ENCODE data around the gene OAF. TPM values are rescaled to one million over a fixed set of nuclear protein-coding genes. Genes with fewer than 3 reads are reported as not detected.
A peak's percentile ranks its signal among the peaks of the same experiment; 100 is the strongest.

OAF gene
- polyA plus RNA-seq, 1 experiment, result 47.5 TPM

GRCh38 chr11:120180551-120181232 lies 30.1 kb upstream of the OAF start:
- CTCF ChIA-PET, result interaction anchor here (0.8 to 8.2 kb wide), 13 partner anchors 10 to 807 kb away, joined by 3 to 71 read pairs (median 6); partner anchors contain the start of gene ARHGEF12
- no peak overlapping the region for H3K4me3 ChIP-seq (ENCODE audit: low read depth, low read length)
- peak; percentile 39 for TF ChIP-seq CTCF (IDR thresholded peaks at IDR 0.05; ENCODE audit: insufficient read depth, low read depth, low read length)

GRCh38 chr11:120181376-120181975 lies 29.4 kb upstream of the OAF start:
- POLR2A ChIA-PET, result no interaction called here
- H3K27me3 ChIP-seq (ENCODE audit: control insufficient read depth, insufficient read depth, low read length), result peaks cover 2% of the 10 kb centered on the region
- no peak for DNase-seq (ENCODE audit: low read depth)
- H3K36me3 ChIP-seq (ENCODE audit: control insufficient read depth, insufficient read depth, low read length), result no peaks in the 10 kb centered on the region
- TF ChIP-seq CTCF (IDR thresholded peaks at IDR 0.05; ENCODE audit: insufficient read depth, low read depth, low read length), result no peak
- no peak overlapping the region for H3K4me3 ChIP-seq (ENCODE audit: low read depth, low read length)
- CTCF ChIA-PET, result interaction anchor here (0.8 to 8.2 kb wide), 12 partner anchors 10 to 808 kb away, joined by 3 to 71 read pairs (median 5); no protein-coding TSS in a partner anchor

More at GRCh38 chr11:120180551-120181232, 30.1 kb upstream of the OAF start:
- peaks cover 2% of the 10 kb centered on the region for H3K27me3 ChIP-seq (ENCODE audit: control insufficient read depth, insufficient read depth, low read length)
- DNase-seq (ENCODE audit: low read depth), result no peak
- POLR2A ChIA-PET, result no interaction called here
- no peaks in the 10 kb centered on the region for H3K36me3 ChIP-seq (ENCODE audit: control insufficient read depth, insufficient read depth, low read length)

GRCh38 chr11:120182372-120182771 lies 28.5 kb upstream of the OAF start:
- CTCF ChIA-PET, result interaction anchor here (1.1 to 8.2 kb wide), 5 partner anchors 9 to 119 kb away, joined by 3 to 71 read pairs (median 8); no protein-coding TSS in a partner anchor

GRCh38 chr11:120182790-120183491 lies 27.9 kb upstream of the OAF start:
- Histone ChIP-seq H3K36me3 (ENCODE audit: control insufficient read depth, insufficient read depth, low read length) (no peaks in the 10 kb centered on the region), H3K27me3 (ENCODE audit: control insufficient read depth, insufficient read depth, low read length) (peaks cover 2% of the 10 kb centered on the region), H3K4me3 (ENCODE audit: low read depth, low read length) (no peak overlapping the region)
- peak; percentile 44; the same call in 1 of the 2 replicates for TF ChIP-seq CTCF (IDR thresholded peaks at IDR 0.05; ENCODE audit: insufficient read depth, low read depth, low read length)
- CTCF ChIA-PET, result interaction anchor here (0.6 to 8.2 kb wide), 5 partner anchors 12 to 119 kb away, joined by 3 to 71 read pairs (median 3); no protein-coding TSS in a partner anchor
- POLR2A ChIA-PET, result no interaction called here
- DNase-seq (ENCODE audit: low read depth), result no peak

More at GRCh38 chr11:120182372-120182771, 28.5 kb upstream of the OAF start:
- no peak for TF ChIP-seq CTCF (IDR thresholded peaks at IDR 0.05; ENCODE audit: insufficient read depth, low read depth, low read length)
- no peak for DNase-seq (ENCODE audit: low read depth)
- POLR2A ChIA-PET, result no interaction called here
- H3K36me3 ChIP-seq (ENCODE audit: control insufficient read depth, insufficient read depth, low read length), result no peaks in the 10 kb centered on the region
- H3K4me3 ChIP-seq (ENCODE audit: low read depth, low read length), result no peak overlapping the region
- H3K27me3 ChIP-seq (ENCODE audit: control insufficient read depth, insufficient read depth, low read length), result peaks cover 2% of the 10 kb centered on the region

- ChIA-PET CTCF (interaction anchor here (0.6 to 8.2 kb wide), 4 partner anchors 13 to 118 kb away, joined by 3 to 71 read pairs (median 33); no protein-coding TSS in a partner anchor), POLR2A (no interaction called here)
- no peak for TF ChIP-seq CTCF (IDR thresholded peaks at IDR 0.05; ENCODE audit: insufficient read depth, low read depth, low read length)
- no peak overlapping the region for H3K4me3 ChIP-seq (ENCODE audit: low read depth, low read length)
- no peak for DNase-seq (ENCODE audit: low read depth)
- H3K36me3 ChIP-seq (ENCODE audit: control insufficient read depth, insufficient read depth, low read length), result no peaks in the 10 kb centered on the region
- H3K27me3 ChIP-seq (ENCODE audit: control insufficient read depth, insufficient read depth, low read length), result peaks cover 2% of the 10 kb centered on the region
Observed at GRCh38 chr11:120183701-120184141, 27.1 kb upstream of the OAF start.

All from BJ (cell line).